H1 (cell line): Measurements from ENCODE around the gene SEL1L3. TPM values are rescaled to one million over a fixed set of nuclear protein-coding genes. Genes with fewer than 3 reads are reported as not detected.

Experiments
- HDAC6 ChIP-seq: IDR thresholded peaks from one replicate; pipeline ENCODE4 v1.7.1; 2012; ENCODE audit warnings: low read depth, mild to moderate bottlenecking, inconsistent platforms, low read length, moderate library complexity
- RBBP5 ChIP-seq: IDR thresholded peaks from 2 replicates; pipeline ENCODE4 v1.7.1; 2012; ENCODE audit warnings: low read depth, mild to moderate bottlenecking, inconsistent platforms, low read length, moderate library complexity, borderline replicate concordance
- SIRT6 ChIP-seq: IDR thresholded peaks from one replicate; pipeline ENCODE4 v1.7.1; 2012; ENCODE audit warnings: low read length, inconsistent platforms
- SIX5 ChIP-seq: IDR thresholded peaks from 2 replicates; pipeline ENCODE4 v1.6.1; 2011; ENCODE audit warnings: mild to moderate bottlenecking, low read depth, low read length
- SP4 ChIP-seq: IDR thresholded peaks from 2 replicates; pipeline ENCODE4 v1.6.1; 2012; ENCODE audit warnings: low read length, inconsistent platforms
- YY1 ChIP-seq: IDR thresholded peaks from 2 replicates; pipeline ENCODE4 v1.6.1; 2011; ENCODE audit warnings: low read depth, mild to moderate bottlenecking, low read length
- polyA plus RNA-seq, 7 experiments: library from polyadenylated mRNA; depleted of rRNA in 3 of 7; stranded (reverse) in 5 of 7; unstranded in 2 of 7; fragments of >200 nt in 5 of 7; fragments of 200-250 nt in 2 of 7; gene quantifications; 1 replicate in 5 of 7; 2 replicates in 1 of 7; 4 replicates in 1 of 7; pipeline versions ENCODE4 v1.2.1 to v1.2.3, GENCODE V29; 2011 to 2013; ENCODE audit warnings: missing spikeins in 2 of 7, mixed read lengths in 2 of 7
- total RNA-seq: library from RNA; stranded (reverse); fragmentation: NEBNext Ultra II Directional; extraction: Animal tissue kit (Norgen Biotek cat#: 25700); gene quantifications from 2 replicates; pipeline ENCODE4 v1.2.1, GENCODE V29; 2021

Gene SEL1L3
- total and polyA plus RNA-seq, 2 of the 8 experiments (the other 6 are each of a cell fraction or from before 2014, with no cell fraction given): 18.2 to 54.0 TPM

DNA sequence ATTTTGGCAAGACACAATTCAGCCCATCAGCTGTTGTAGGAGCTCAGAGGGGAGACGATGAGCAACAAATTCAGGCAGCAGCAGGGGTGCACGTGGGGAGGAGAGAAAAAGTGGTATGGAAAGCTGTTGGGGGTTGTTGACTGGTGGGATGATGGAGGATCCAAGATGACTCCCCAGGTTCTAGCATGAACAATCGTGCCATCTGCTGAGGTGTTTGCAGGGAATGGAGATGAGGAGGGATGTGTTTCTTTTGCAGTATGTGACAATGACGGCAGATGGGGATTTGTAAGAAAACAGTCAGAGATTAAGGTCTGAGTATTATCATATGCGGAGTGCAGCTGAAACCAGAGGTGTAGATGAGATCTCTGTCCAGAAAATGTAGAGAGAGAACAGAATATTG, 63.3 kb downstream of the SEL1L3 start (continued):
- TF ChIP-seq SP4 (no peak), RBBP5 (no peak), SIRT6 (no peak), HDAC6 (no peak), YY1 (no peak), SIX5 (no peak)
